ENCODE results near the gene GALNT11. TPM values are rescaled to one million over a fixed set of nuclear protein-coding genes. Genes with fewer than 3 reads are reported as not detected.

GALNT11 gene
- total RNA-seq, 1 donor from 2014 or later, result 146 TPM

DNA sequence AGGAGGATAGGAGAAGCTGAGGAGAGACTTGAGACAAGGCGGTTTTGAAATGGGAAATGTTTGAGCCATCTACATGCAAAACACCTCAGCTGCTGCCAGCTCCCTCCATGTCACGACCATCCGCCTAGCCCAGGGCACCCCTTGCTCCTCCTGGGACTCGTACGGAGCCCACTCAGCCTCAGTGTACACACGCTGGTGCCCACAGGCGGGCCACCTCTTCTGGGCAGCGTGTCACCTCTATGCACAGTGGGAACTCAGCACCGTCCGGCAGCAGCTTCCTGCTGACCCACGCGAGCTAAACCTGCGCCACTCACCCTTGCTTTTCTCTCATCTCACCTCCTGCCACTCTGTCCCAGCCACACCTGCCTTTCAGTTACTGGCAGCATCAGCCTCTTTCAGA, 108.3 kb downstream of the GALNT11 start:
- no peak for DNase-seq (ENCODE audit: low spot score in 2 of 2)
- Histone ChIP-seq H3K9me3 (no peaks in the 10 kb centered on the region), H3K36me3 (peaks cover 32 to 64% of the 10 kb centered on the region in 2 donors), H3K4me3 (no peak overlapping the region), H3K27ac (no peak overlapping the region), H3K4me1 (no peaks in the 10 kb centered on the region), H3K27me3 (no peaks in the 10 kb centered on the region)
- intact Hi-C loops (cut with DNase I), result no loop called here
- no peak for TF ChIP-seq CTCF (IDR thresholded peaks at IDR 0.05)

DNA sequence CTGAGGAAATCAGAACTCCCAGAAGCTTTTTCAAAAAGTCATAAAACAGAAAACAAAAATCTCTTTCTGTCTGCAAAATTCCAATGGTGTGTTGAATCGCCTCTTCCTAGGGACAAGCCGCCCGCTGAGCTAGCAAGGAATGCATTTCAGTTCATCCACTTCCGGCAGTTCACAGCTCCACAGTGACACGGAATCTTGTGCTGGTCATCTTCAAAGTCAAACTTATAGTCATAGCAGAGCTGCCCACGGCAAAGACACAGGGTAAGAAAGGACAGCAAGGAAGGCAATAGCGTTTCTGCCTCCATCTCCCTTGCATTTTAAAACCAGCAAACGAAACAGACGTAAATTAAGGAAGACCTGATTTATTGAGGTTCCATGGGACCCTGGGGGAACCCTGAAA, 111.2 kb downstream of the GALNT11 start:
- Histone ChIP-seq H3K36me3 (peaks cover 39 to 70% of the 10 kb centered on the region in 2 donors), H3K9me3 (no peaks in the 10 kb centered on the region), H3K4me3 (no peak overlapping the region), H3K27me3 (no peaks in the 10 kb centered on the region), H3K4me1 (no peaks in the 10 kb centered on the region), H3K27ac (no peak overlapping the region)
- intact Hi-C loops (cut with DNase I), result no loop called here
- no peak for TF ChIP-seq CTCF (IDR thresholded peaks at IDR 0.05)
- no peak for DNase-seq (ENCODE audit: low spot score in 2 of 2)

DNA sequence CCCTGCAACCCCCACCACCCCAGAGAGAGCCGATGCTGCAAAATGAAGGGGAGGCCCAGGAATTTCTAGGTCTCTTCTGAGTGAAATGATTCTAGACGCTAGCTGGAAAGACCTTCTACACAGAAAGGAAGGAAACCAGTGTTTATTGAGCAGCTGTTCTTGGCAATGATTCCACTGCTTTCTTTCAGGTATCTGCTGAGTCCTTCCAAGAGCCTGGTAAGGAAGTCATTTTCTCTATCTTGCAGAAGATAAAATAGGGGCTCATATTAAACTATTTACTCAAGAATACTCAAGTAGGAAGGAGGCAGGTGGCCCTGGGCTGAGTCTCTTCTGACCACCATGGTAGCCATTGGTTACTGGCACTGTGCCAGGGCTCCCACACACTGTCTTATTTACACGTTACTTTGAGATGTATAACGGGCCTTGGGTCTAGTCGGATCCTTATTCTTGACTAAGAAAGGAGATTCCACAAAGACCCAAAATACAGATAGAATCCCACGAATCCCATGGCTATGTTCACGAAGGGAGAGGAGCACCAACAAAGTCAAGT, 112.1 kb downstream of the GALNT11 start:
- H3K36me3 ChIP-seq, result peaks cover 39 to 68% of the 10 kb centered on the region in 2 donors
- no peak for TF ChIP-seq CTCF (IDR thresholded peaks at IDR 0.05)
- DNase-seq (ENCODE audit: low spot score in 2 of 2), result no peak
- intact Hi-C loops (cut with DNase I), result no loop called here
- H3K27me3 ChIP-seq, result no peaks in the 10 kb centered on the region
- H3K4me1 ChIP-seq, result no peaks in the 10 kb centered on the region
- no peak overlapping the region for H3K27ac ChIP-seq
- no peak overlapping the region for H3K4me3 ChIP-seq
- no peaks in the 10 kb centered on the region for H3K9me3 ChIP-seq

- Histone ChIP-seq H3K27ac (no peak overlapping the region), H3K36me3 (peaks cover 49 to 74% of the 10 kb centered on the region in 2 donors), H3K4me3 (no peak overlapping the region), H3K27me3 (no peaks in the 10 kb centered on the region), H3K4me1 (no peaks in the 10 kb centered on the region), H3K9me3 (no peaks in the 10 kb centered on the region)
- intact Hi-C loops (cut with DNase I), result no loop called here
- no peak for DNase-seq (ENCODE audit: low spot score in 2 of 2)
- no peak for TF ChIP-seq CTCF (IDR thresholded peaks at IDR 0.05)
Measured at GRCh38 chr7:152140067-152140466, 114.6 kb downstream of the GALNT11 start.

GRCh38 chr7:152140560-152140959, 115.1 kb downstream of the GALNT11 start:
- Histone ChIP-seq H3K9me3 (no peaks in the 10 kb centered on the region), H3K4me3 (no peak overlapping the region), H3K27me3 (no peaks in the 10 kb centered on the region), H3K36me3 (peaks cover 53 to 74% of the 10 kb centered on the region in 2 donors), H3K4me1 (no peaks in the 10 kb centered on the region), H3K27ac (no peak overlapping the region)
- DNase-seq (ENCODE audit: low spot score in 2 of 2), result no peak
- intact Hi-C loops (cut with DNase I), result no loop called here
- no peak for TF ChIP-seq CTCF (IDR thresholded peaks at IDR 0.05)

All from ascending aorta (tissue), 2 donors.